ENCODE results near the gene GPRIN1. TPM values are rescaled to one million over a fixed set of nuclear protein-coding genes. Genes with fewer than 3 reads are reported as not detected.
A peak's percentile ranks its signal among the peaks of the same experiment; 100 is the strongest.
"Not testable (repeated sequence)": the region's sequence is repeated elsewhere in the genome, so short reads cannot be mapped to it uniquely, and the experiment has no call there.

Gene GPRIN1
- total RNA-seq, 1 experiment from 2014 or later = 8.5 TPM

DNA sequence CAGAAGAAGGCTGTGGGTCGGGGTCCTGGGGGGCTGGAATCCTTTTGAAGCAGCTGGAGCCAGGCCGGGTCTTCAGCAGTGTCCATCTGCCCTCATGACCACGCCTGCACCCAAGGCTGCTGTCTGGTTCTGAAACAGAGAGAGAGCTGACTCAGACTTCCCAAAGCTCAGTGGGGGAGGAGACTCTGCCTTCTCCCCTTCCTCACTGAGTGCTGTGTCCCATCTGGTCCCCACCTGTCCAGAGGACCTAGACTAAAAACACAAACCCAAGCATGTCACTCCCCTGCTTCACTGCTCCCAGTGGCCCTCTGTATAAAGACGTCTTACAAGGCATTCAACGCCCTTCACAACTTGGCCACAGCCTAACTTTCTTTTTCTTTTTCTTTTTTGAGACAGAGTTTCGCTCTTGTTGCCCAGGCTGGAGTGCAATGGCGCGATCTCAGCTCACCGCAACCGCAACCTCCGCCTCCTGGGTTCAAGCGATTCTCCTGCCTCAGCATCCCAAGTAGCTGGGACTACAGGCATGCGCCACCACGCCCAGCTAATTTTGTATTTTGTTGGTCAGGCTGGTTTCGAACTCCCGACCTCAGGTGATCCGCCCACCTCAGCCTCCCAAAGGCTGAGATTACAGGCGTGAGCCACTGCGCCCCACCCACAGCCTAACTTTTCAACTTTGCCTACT is 10.1 kb downstream of the GPRIN1 start:
- H3K9me3 Mint-ChIP-seq; DNase-seq (ENCODE audit: low spot score); ATAC-seq; H3K4me3 Mint-ChIP-seq; H3K27ac Mint-ChIP-seq; POLR2A ChIA-PET; H3K4me1 Mint-ChIP-seq; CTCF ChIA-PET; H3K36me3 Mint-ChIP-seq: not testable (repeated sequence)
- peaks cover 27% of the 10 kb centered on the region for H3K27me3 Mint-ChIP-seq (ENCODE audit: low read depth)

DNA sequence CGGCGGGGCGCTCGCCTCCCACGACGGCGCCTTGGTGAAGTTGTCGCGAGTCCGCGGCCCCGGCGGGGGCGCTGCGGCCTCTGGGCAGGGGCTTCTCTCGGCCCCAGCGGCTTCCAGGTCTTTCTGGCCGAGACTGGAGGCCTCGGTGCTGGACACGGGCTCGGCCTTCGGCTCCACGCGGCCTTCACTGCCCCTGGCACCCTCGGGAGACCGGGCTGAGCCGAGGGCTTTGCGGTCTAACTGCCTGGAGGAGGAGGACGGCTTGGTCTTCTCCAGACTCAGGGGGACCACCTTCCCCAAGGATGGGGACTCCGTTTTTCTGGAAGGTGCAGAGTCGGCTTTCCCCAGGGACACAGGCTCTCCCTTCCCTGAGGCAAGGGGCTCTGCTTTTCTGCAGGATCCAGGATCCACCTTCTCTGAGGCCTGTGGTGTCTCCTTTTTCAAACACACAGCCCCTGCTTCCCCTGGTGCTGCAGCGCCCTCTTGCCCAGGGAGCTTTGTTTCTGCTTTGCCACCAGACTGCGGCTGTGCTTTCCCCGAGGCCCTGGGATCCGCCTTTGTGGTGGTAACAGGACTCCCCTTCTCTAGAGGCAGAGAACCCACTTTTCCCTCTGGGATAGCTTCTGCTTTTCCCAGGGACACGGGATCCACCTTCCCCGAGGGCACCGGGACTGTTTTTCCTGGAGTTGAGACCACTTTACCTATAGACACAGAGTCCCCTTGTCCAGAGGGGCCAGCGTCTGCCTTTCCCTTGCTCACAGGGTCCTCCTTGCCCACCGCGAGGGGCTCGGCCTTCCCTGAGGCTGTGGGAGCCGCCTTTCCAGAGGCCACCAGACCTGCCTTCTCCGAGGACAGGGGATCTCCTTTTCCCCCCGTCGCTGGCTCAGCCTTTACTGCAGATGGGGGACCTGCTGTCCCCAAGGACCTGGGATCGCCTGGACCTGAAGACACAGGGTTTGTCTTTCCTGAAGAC is 12.3 kb downstream of the GPRIN1 start:
- Mint-ChIP-seq H3K36me3 (peaks cover 6% of the 10 kb centered on the region), H3K4me3 (peak overlapping the region; percentile 45), H3K27ac (no peak overlapping the region), H3K27me3 (ENCODE audit: low read depth) (peaks cover 36% of the 10 kb centered on the region), H3K4me1 (0 out of 2 replicates have a peak, but pooled peaks cover 4% of the 10 kb centered on the region), H3K9me3 (no peaks in the 10 kb centered on the region)
- ChIA-PET CTCF (interaction anchor here (0.6 to 3.4 kb wide), 13 partner anchors 8 to 181 kb away, joined by 3 to 21 read pairs (median 7); partner anchors contain the start of genes CLTB, EIF4E1B, RNF44 and SNCB), POLR2A (interaction anchor here (1.8 kb wide), 1 partner anchor 54 kb away, joined by 4 read pairs; no protein-coding TSS in a partner anchor)
- ATAC-seq (peak; percentile 6; the same call in 1 of the 2 replicates), DNase-seq (ENCODE audit: low spot score) (peak; percentile 56)
- TF ChIP-seq TCF7 (CRISPR knock-in tag; IDR thresholded peaks at IDR 0.05; ENCODE audit: low read depth) = 0 out of 2 replicates have a peak, but pooled peaks have one; percentile 10
- no peak for TF ChIP-seq PRRX2 (CRISPR knock-in tag; IDR thresholded peaks at IDR 0.05)
- TF ChIP-seq, protein P1, sequence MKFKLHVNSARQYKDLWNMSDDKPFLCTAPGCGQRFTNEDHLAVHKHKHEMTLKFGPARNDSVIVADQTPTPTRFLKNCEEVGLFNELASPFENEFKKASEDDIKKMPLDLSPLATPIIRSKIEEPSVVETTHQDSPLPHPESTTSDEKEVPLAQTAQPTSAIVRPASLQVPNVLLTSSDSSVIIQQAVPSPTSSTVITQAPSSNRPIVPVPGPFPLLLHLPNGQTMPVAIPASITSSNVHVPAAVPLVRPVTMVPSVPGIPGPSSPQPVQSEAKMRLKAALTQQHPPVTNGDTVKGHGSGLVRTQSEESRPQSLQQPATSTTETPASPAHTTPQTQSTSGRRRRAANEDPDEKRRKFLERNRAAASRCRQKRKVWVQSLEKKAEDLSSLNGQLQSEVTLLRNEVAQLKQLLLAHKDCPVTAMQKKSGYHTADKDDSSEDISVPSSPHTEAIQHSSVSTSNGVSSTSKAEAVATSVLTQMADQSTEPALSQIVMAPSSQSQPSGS (CRISPR knock-in tag; IDR thresholded peaks at IDR 0.05; ENCODE audit: borderline replicate concordance, low read depth) = no peak
- no peak for TF ChIP-seq NFE2L1 (CRISPR knock-in tag; IDR thresholded peaks at IDR 0.05)
- TF ChIP-seq, protein P2, sequence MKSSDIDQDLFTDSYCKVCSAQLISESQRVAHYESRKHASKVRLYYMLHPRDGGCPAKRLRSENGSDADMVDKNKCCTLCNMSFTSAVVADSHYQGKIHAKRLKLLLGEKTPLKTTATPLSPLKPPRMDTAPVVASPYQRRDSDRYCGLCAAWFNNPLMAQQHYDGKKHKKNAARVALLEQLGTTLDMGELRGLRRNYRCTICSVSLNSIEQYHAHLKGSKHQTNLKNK (CRISPR knock-in tag; IDR thresholded peaks at IDR 0.05) = no peak
- no peak for TF ChIP-seq CREM (CRISPR knock-in tag; IDR thresholded peaks at IDR 0.05)
- no peak for TF ChIP-seq EMX1 (CRISPR knock-in tag; IDR thresholded peaks at IDR 0.05)
- no peak for TF ChIP-seq CREB1 (CRISPR knock-in tag; IDR thresholded peaks at IDR 0.05)
- no peak for TF ChIP-seq GTF2I (CRISPR knock-in tag; conservative IDR thresholded peaks at IDR 0.05)
- no peak for TF ChIP-seq TEAD4 (CRISPR knock-in tag; IDR thresholded peaks at IDR 0.05)
- TF ChIP-seq, protein P3, sequence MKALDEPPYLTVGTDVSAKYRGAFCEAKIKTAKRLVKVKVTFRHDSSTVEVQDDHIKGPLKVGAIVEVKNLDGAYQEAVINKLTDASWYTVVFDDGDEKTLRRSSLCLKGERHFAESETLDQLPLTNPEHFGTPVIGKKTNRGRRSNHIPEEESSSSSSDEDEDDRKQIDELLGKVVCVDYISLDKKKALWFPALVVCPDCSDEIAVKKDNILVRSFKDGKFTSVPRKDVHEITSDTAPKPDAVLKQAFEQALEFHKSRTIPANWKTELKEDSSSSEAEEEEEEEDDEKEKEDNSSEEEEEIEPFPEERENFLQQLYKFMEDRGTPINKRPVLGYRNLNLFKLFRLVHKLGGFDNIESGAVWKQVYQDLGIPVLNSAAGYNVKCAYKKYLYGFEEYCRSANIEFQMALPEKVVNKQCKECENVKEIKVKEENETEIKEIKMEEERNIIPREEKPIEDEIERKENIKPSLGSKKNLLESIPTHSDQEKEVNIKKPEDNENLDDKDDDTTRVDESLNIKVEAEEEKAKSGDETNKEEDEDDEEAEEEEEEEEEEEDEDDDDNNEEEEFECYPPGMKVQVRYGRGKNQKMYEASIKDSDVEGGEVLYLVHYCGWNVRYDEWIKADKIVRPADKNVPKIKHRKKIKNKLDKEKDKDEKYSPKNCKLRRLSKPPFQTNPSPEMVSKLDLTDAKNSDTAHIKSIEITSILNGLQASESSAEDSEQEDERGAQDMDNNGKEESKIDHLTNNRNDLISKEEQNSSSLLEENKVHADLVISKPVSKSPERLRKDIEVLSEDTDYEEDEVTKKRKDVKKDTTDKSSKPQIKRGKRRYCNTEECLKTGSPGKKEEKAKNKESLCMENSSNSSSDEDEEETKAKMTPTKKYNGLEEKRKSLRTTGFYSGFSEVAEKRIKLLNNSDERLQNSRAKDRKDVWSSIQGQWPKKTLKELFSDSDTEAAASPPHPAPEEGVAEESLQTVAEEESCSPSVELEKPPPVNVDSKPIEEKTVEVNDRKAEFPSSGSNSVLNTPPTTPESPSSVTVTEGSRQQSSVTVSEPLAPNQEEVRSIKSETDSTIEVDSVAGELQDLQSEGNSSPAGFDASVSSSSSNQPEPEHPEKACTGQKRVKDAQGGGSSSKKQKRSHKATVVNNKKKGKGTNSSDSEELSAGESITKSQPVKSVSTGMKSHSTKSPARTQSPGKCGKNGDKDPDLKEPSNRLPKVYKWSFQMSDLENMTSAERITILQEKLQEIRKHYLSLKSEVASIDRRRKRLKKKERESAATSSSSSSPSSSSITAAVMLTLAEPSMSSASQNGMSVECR (CRISPR knock-in tag; IDR thresholded peaks at IDR 0.05; ENCODE audit: borderline replicate concordance) = no peak
- no peak for TF ChIP-seq SMAD4 (CRISPR knock-in tag; IDR thresholded peaks at IDR 0.05)
- no peak for TF ChIP-seq OVOL2 (CRISPR knock-in tag; IDR thresholded peaks at IDR 0.05; ENCODE audit: borderline replicate concordance)
- TF ChIP-seq, protein P4, sequence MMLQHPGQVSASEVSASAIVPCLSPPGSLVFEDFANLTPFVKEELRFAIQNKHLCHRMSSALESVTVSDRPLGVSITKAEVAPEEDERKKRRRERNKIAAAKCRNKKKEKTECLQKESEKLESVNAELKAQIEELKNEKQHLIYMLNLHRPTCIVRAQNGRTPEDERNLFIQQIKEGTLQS (CRISPR knock-in tag; conservative IDR thresholded peaks at IDR 0.05) = no peak
- TF ChIP-seq, protein P5, sequence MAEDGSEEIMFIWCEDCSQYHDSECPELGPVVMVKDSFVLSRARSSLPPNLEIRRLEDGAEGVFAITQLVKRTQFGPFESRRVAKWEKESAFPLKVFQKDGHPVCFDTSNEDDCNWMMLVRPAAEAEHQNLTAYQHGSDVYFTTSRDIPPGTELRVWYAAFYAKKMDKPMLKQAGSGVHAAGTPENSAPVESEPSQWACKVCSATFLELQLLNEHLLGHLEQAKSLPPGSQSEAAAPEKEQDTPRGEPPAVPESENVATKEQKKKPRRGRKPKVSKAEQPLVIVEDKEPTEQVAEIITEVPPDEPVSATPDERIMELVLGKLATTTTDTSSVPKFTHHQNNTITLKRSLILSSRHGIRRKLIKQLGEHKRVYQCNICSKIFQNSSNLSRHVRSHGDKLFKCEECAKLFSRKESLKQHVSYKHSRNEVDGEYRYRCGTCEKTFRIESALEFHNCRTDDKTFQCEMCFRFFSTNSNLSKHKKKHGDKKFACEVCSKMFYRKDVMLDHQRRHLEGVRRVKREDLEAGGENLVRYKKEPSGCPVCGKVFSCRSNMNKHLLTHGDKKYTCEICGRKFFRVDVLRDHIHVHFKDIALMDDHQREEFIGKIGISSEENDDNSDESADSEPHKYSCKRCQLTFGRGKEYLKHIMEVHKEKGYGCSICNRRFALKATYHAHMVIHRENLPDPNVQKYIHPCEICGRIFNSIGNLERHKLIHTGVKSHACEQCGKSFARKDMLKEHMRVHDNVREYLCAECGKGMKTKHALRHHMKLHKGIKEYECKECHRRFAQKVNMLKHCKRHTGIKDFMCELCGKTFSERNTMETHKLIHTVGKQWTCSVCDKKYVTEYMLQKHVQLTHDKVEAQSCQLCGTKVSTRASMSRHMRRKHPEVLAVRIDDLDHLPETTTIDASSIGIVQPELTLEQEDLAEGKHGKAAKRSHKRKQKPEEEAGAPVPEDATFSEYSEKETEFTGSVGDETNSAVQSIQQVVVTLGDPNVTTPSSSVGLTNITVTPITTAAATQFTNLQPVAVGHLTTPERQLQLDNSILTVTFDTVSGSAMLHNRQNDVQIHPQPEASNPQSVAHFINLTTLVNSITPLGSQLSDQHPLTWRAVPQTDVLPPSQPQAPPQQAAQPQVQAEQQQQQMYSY (CRISPR knock-in tag; IDR thresholded peaks at IDR 0.05) = no peak; the same call in 1 of the 2 replicates
- no peak for TF ChIP-seq CBFB (CRISPR knock-in tag; IDR thresholded peaks at IDR 0.05; ENCODE audit: low read depth)
- TF ChIP-seq NR2C2 (CRISPR knock-in tag; IDR thresholded peaks at IDR 0.05) = no peak
- TF ChIP-seq, protein P6, sequence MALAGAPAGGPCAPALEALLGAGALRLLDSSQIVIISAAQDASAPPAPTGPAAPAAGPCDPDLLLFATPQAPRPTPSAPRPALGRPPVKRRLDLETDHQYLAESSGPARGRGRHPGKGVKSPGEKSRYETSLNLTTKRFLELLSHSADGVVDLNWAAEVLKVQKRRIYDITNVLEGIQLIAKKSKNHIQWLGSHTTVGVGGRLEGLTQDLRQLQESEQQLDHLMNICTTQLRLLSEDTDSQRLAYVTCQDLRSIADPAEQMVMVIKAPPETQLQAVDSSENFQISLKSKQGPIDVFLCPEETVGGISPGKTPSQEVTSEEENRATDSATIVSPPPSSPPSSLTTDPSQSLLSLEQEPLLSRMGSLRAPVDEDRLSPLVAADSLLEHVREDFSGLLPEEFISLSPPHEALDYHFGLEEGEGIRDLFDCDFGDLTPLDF (CRISPR knock-in tag; IDR thresholded peaks at IDR 0.05) = no peak
- TF ChIP-seq ZNF232 (CRISPR knock-in tag; IDR thresholded peaks at IDR 0.05) = no peak
- TF ChIP-seq JAZF1 (CRISPR knock-in tag; IDR thresholded peaks at IDR 0.05) = no peak
- TF ChIP-seq MYBL2 (CRISPR knock-in tag; IDR thresholded peaks at IDR 0.05) = 0 out of 2 replicates have a peak, but pooled peaks have one; percentile 32
- no peak for TF ChIP-seq SOX15 (CRISPR knock-in tag; IDR thresholded peaks at IDR 0.05)

Measured in WTC11 (cell line).